Mesenchymal stem cell (in vitro differentiated cells and primary cell): ENCODE measurements around the gene ABO.

Experiments
- DNase-seq: peaks from one replicate; pipeline ENCODE4 v3.0.0-alpha.2; 2013
- H2AFZ ChIP-seq: one replicate; pipeline ENCODE4 v1.6.1; 2013; ENCODE audit warnings: low read depth, mild to moderate bottlenecking, control low read depth, inconsistent platforms, low read length, moderate library complexity
- H2AK5ac ChIP-seq: 2 replicates; pipeline ENCODE4 v1.6.1; 2013; ENCODE audit warnings: low read length, moderate library complexity, mild to moderate bottlenecking, inconsistent platforms; ENCODE audit not compliant: severe bottlenecking
- H2BK120ac ChIP-seq: one replicate; pipeline ENCODE4 v1.6.1; 2013; ENCODE audit warnings: low read depth, mild to moderate bottlenecking, inconsistent platforms, low read length, moderate library complexity
- H2BK12ac ChIP-seq, 2 experiments: one replicate each; pipeline ENCODE4 v1.6.1; 2013; ENCODE audit warnings: inconsistent platforms in 2 of 2, low read length in 2 of 2, mild to moderate bottlenecking in 2 of 2, moderate library complexity in 2 of 2, control low read depth in 1 of 2
- H2BK15ac ChIP-seq: one replicate; pipeline ENCODE4 v1.6.1; 2013; ENCODE audit warnings: mild to moderate bottlenecking, low read depth, inconsistent platforms; ENCODE audit not compliant: poor library complexity, severe bottlenecking
- H2BK5ac ChIP-seq: 2 replicates; pipeline ENCODE4 v1.6.1; 2013; ENCODE audit warnings: low read depth, mild to moderate bottlenecking, low read length, control low read depth, inconsistent platforms; ENCODE audit not compliant: poor library complexity, severe bottlenecking
- H3K14ac ChIP-seq, 2 experiments: one replicate each; pipeline ENCODE4 v1.6.1; 2013; ENCODE audit warnings: inconsistent platforms in 2 of 2, low read length in 2 of 2, control low read depth in 1 of 2, mild to moderate bottlenecking in 1 of 2, moderate library complexity in 1 of 2
- H3K18ac ChIP-seq, 2 experiments: one replicate each; pipeline ENCODE4 v1.6.1; 2013; ENCODE audit warnings: inconsistent platforms in 2 of 2, low read length in 2 of 2, control low read depth in 1 of 2, low read depth in 1 of 2, mild to moderate bottlenecking in 1 of 2
- H3K23ac ChIP-seq, 2 experiments: one replicate each; pipeline ENCODE4 v1.6.1; 2013; ENCODE audit warnings: inconsistent platforms in 2 of 2, low read length in 2 of 2, mild to moderate bottlenecking in 2 of 2, moderate library complexity in 2 of 2, control low read depth in 1 of 2
- H3K27ac ChIP-seq: 2 replicates; pipeline ENCODE4 v1.5.1; 2013; ENCODE audit warnings: mild to moderate bottlenecking, moderate library complexity, low read length, control low read depth, inconsistent platforms; ENCODE audit not compliant: poor library complexity, severe bottlenecking
- H3K27me3 ChIP-seq, 2 experiments: 2 replicates each; pipeline versions ENCODE4 v1.6.1 to v1.7.0; 2013; ENCODE audit warnings: low read length in 2 of 2, mild to moderate bottlenecking in 2 of 2, moderate library complexity in 2 of 2, control low read depth in 1 of 2, inconsistent platforms in 1 of 2; ENCODE audit not compliant: control insufficient read depth in 1 of 2, insufficient read depth in 1 of 2
- H3K36me3 ChIP-seq, 2 experiments: 2 replicates each; pipeline versions ENCODE4 v1.6.1 to v1.7.0; 2013; ENCODE audit warnings: low read length in 2 of 2, control low read depth in 1 of 2, inconsistent platforms in 1 of 2, low read depth in 1 of 2, mild to moderate bottlenecking in 1 of 2; ENCODE audit not compliant: insufficient read depth in 2 of 2, control insufficient read depth in 1 of 2
- H3K4ac ChIP-seq, 2 experiments: one replicate each; pipeline ENCODE4 v1.6.1; 2013; ENCODE audit warnings: inconsistent platforms in 2 of 2, low read length in 2 of 2, mild to moderate bottlenecking in 2 of 2, moderate library complexity in 2 of 2, control low read depth in 1 of 2, low read depth in 1 of 2
- H3K4me1 ChIP-seq: 2 replicates; pipeline ENCODE4 v1.6.1; 2013; ENCODE audit warnings: low read depth, low read length, control low read depth; ENCODE audit not compliant: control insufficient read depth, insufficient read depth
- H3K4me2 ChIP-seq: 2 replicates; pipeline ENCODE4 v1.6.1; 2013; ENCODE audit warnings: low read length, mild to moderate bottlenecking, inconsistent platforms; ENCODE audit not compliant: poor library complexity, severe bottlenecking
- H3K4me3 ChIP-seq, 2 experiments: 2 replicates each; pipeline versions ENCODE4 v1.5.1 to v1.7.0; 2013; ENCODE audit warnings: low read length in 2 of 2, mild to moderate bottlenecking in 2 of 2, control low read depth in 1 of 2, low read depth in 1 of 2; ENCODE audit not compliant: insufficient read depth in 1 of 2
- H3K79me1 ChIP-seq: replicated peaks from 2 replicates; pipeline ENCODE4 v1.6.1; 2013; ENCODE audit warnings: mild to moderate bottlenecking, control low read depth, low read length, inconsistent platforms; ENCODE audit not compliant: poor library complexity, severe bottlenecking
- H3K9ac ChIP-seq: 2 replicates; pipeline ENCODE4 v1.7.0; 2013; ENCODE audit warnings: mild to moderate bottlenecking, low read length, moderate library complexity
- H3K9me3 ChIP-seq: 2 replicates; pipeline ENCODE4 v1.7.0; 2013; ENCODE audit warnings: mild to moderate bottlenecking, low read length; ENCODE audit not compliant: control insufficient read depth
- H4K8ac ChIP-seq: one replicate; pipeline ENCODE4 v1.6.1; 2013; ENCODE audit warnings: inconsistent platforms, mild to moderate bottlenecking, low read length, moderate library complexity
- H4K91ac ChIP-seq: one replicate; pipeline ENCODE4 v1.6.1; 2013; ENCODE audit warnings: mild to moderate bottlenecking, low read length, inconsistent platforms
- WGBS: methylation state at CpG from one replicate; pipeline ENCODE4 v1.1.7; 2013; ENCODE audit warnings: mixed read lengths; 5-methylcytosine and 5-hydroxymethylcytosine counted together

The ABO gene

GRCh38 chr9:133264235-133264764 is 10.7 kb downstream of the ABO start:
- H2BK15ac ChIP-seq, result no peak overlapping the region
- no peaks in the 10 kb centered on the region for H3K36me3 ChIP-seq
- H3K4me3 ChIP-seq, result no peak overlapping the region
- H4K8ac ChIP-seq, result no peak overlapping the region
- H3K23ac ChIP-seq, result no peak overlapping the region
- H3K27ac ChIP-seq, result no peak overlapping the region
- no peak overlapping the region for H2AFZ ChIP-seq
- no peak for DNase-seq
- no peak overlapping the region for H3K14ac ChIP-seq
- H3K27me3 ChIP-seq, result peaks cover 26 to 35% of the 10 kb centered on the region in 2 experiments
- H2AK5ac ChIP-seq, result no peak overlapping the region
- no peak overlapping the region for H3K18ac ChIP-seq
- H3K79me1 ChIP-seq, result no peaks in the 10 kb centered on the region
- H3K4me1 ChIP-seq, result no peaks in the 10 kb centered on the region
- H3K9me3 ChIP-seq, result no peaks in the 10 kb centered on the region
- H2BK5ac ChIP-seq, result no peak overlapping the region
- 93% methylated on average over 8 of the region's 8 CpGs for WGBS
- no peak overlapping the region for H2BK12ac ChIP-seq
- no peak overlapping the region for H4K91ac ChIP-seq
- no peak overlapping the region for H3K4ac ChIP-seq
- H3K9ac ChIP-seq, result no peak overlapping the region
- no peak overlapping the region for H2BK120ac ChIP-seq
- no peak overlapping the region for H3K4me2 ChIP-seq

- Histone ChIP-seq H3K18ac (no peak overlapping the region), H4K8ac (no peak overlapping the region), H2BK120ac (no peak overlapping the region), H3K23ac (no peak overlapping the region), H3K4me1 (no peaks in the 10 kb centered on the region), H2AK5ac (no peak overlapping the region), H2AFZ (no peak overlapping the region), H3K36me3 (no peaks in the 10 kb centered on the region), H2BK15ac (no peak overlapping the region), H2BK5ac (no peak overlapping the region), H3K27ac (no peak overlapping the region), H3K4me2 (no peak overlapping the region), H3K4ac (no peak overlapping the region), H3K9ac (no peak overlapping the region), H3K79me1 (no peaks in the 10 kb centered on the region), H3K9me3 (no peaks in the 10 kb centered on the region), H4K91ac (no peak overlapping the region), H3K27me3 (peaks cover 26 to 32% of the 10 kb centered on the region in 2 experiments), H3K4me3 (no peak overlapping the region), H3K14ac (no peak overlapping the region), H2BK12ac (no peak overlapping the region)
- no peak for DNase-seq
- 88% methylated on average over 4 of the region's 10 CpGs for WGBS
Measured at GRCh38 chr9:133263557-133263956, 11.4 kb downstream of the ABO start.

- H2BK15ac ChIP-seq, result no peak overlapping the region
- H4K8ac ChIP-seq, result no peak overlapping the region
- H3K9me3 ChIP-seq, result no peaks in the 10 kb centered on the region
- 87% methylated on average over 10 of the region's 11 CpGs for WGBS
- H3K4me3 ChIP-seq, result peak overlapping the region in 1 of 2 experiments; percentile 4
- H3K4me2 ChIP-seq, result no peak overlapping the region
- no peaks in the 10 kb centered on the region for H3K79me1 ChIP-seq
- H4K91ac ChIP-seq, result no peak overlapping the region
- H2AK5ac ChIP-seq, result no peak overlapping the region
- no peak overlapping the region for H2BK120ac ChIP-seq
- no peak overlapping the region for H2BK12ac ChIP-seq
- peaks cover 28 to 33% of the 10 kb centered on the region in 2 experiments for H3K27me3 ChIP-seq
- no peaks in the 10 kb centered on the region for H3K4me1 ChIP-seq
- DNase-seq, result no peak
- no peak overlapping the region for H3K18ac ChIP-seq
- no peak overlapping the region for H3K27ac ChIP-seq
- H2BK5ac ChIP-seq, result no peak overlapping the region
- H3K4ac ChIP-seq, result no peak overlapping the region
- H3K9ac ChIP-seq, result no peak overlapping the region
- no peak overlapping the region for H3K14ac ChIP-seq
- no peak overlapping the region for H2AFZ ChIP-seq
- no peak overlapping the region for H3K23ac ChIP-seq
- no peaks in the 10 kb centered on the region for H3K36me3 ChIP-seq
Measured at GRCh38 chr9:133262226-133262625, 12.8 kb downstream of the ABO start.

GRCh38 chr9:133261753-133262120 is 13.3 kb downstream of the ABO start:
- Histone ChIP-seq H3K18ac (no peak overlapping the region), H3K14ac (no peak overlapping the region), H3K27me3 (peaks cover 28 to 36% of the 10 kb centered on the region in 2 experiments), H2BK15ac (no peak overlapping the region), H3K4me2 (no peak overlapping the region), H4K8ac (no peak overlapping the region), H3K9ac (no peak overlapping the region), H3K23ac (no peak overlapping the region), H2BK12ac (no peak overlapping the region), H2AK5ac (no peak overlapping the region), H3K4me3 (no peak overlapping the region), H3K79me1 (no peaks in the 10 kb centered on the region), H4K91ac (no peak overlapping the region), H2BK120ac (no peak overlapping the region), H3K9me3 (no peaks in the 10 kb centered on the region), H2AFZ (no peak overlapping the region), H3K36me3 (no peaks in the 10 kb centered on the region), H3K27ac (no peak overlapping the region), H3K4ac (no peak overlapping the region), H3K4me1 (no peaks in the 10 kb centered on the region), H2BK5ac (no peak overlapping the region)
- 94% methylated on average over 4 of the region's 5 CpGs for WGBS
- no peak for DNase-seq
